ENCODE results near the gene CASD1. TPM values are rescaled to one million over a fixed set of nuclear protein-coding genes. Genes with fewer than 3 reads are reported as not detected.

The CASD1 gene
- total RNA-seq, 1 experiment from 2014 or later = 9.2 TPM

- Mint-ChIP-seq H3K27me3 (ENCODE audit: unreplicated experiment) (no peaks in the 10 kb centered on the region), H3K9me3 (ENCODE audit: low read depth, unreplicated experiment) (no peaks in the 10 kb centered on the region), H3K27ac (ENCODE audit: unreplicated experiment) (no peak overlapping the region), H3K4me1 (ENCODE audit: low read depth, unreplicated experiment) (peaks cover 25% of the 10 kb centered on the region), H3K36me3 (ENCODE audit: insufficient read depth, unreplicated experiment) (no peaks in the 10 kb centered on the region), H3K4me3 (ENCODE audit: low read depth, unreplicated experiment) (no peak overlapping the region)
- TF ChIP-seq CTCF (IDR thresholded peaks at IDR 0.05; ENCODE audit: unreplicated experiment) = no peak
- intact Hi-C loops (cut with micrococcal nuclease; ENCODE audit: unreplicated experiment) = no loop called here
- CTCF ChIA-PET = interaction anchor here (0.6 kb wide), 1 partner anchor 70 kb away, joined by 3 read pairs; no protein-coding TSS in a partner anchor
- BruUV-seq (replicated peaks) = no TSS peak
- DNase-seq = no peak
Measured at GRCh38 chr7:94588075-94588474, 78.5 kb downstream of the CASD1 start.

GRCh38 chr7:94590526-94591162 lies 81.0 kb downstream of the CASD1 start:
- CTCF ChIA-PET = no interaction called here
- BruUV-seq (replicated peaks) = no TSS peak

GRCh38 chr7:94591176-94591575 lies 81.6 kb downstream of the CASD1 start:
- H3K4me3 Mint-ChIP-seq (ENCODE audit: low read depth, unreplicated experiment) = no peak overlapping the region
- H3K36me3 Mint-ChIP-seq (ENCODE audit: insufficient read depth, unreplicated experiment) = no peaks in the 10 kb centered on the region
- no peaks in the 10 kb centered on the region for H3K9me3 Mint-ChIP-seq (ENCODE audit: low read depth, unreplicated experiment)
- CTCF ChIA-PET = no interaction called here
- TF ChIP-seq CTCF (IDR thresholded peaks at IDR 0.05; ENCODE audit: unreplicated experiment) = no peak
- peaks cover 13% of the 10 kb centered on the region for H3K4me1 Mint-ChIP-seq (ENCODE audit: low read depth, unreplicated experiment)
- BruUV-seq (replicated peaks) = no TSS peak
- H3K27me3 Mint-ChIP-seq (ENCODE audit: unreplicated experiment) = no peaks in the 10 kb centered on the region
- peak overlapping the region; percentile 66 for H3K27ac Mint-ChIP-seq (ENCODE audit: unreplicated experiment)
- intact Hi-C loops (cut with micrococcal nuclease; ENCODE audit: unreplicated experiment) = no loop called here
- no peak for DNase-seq

More at GRCh38 chr7:94590526-94591162, 81.0 kb downstream of the CASD1 start:
- no peak for TF ChIP-seq CTCF (IDR thresholded peaks at IDR 0.05; ENCODE audit: unreplicated experiment)
- intact Hi-C loops (cut with micrococcal nuclease; ENCODE audit: unreplicated experiment) = no loop called here
- Mint-ChIP-seq H3K27ac (ENCODE audit: unreplicated experiment) (peak overlapping the region; percentile 66), H3K4me1 (ENCODE audit: low read depth, unreplicated experiment) (peaks cover 13% of the 10 kb centered on the region), H3K27me3 (ENCODE audit: unreplicated experiment) (no peaks in the 10 kb centered on the region), H3K9me3 (ENCODE audit: low read depth, unreplicated experiment) (no peaks in the 10 kb centered on the region), H3K4me3 (ENCODE audit: low read depth, unreplicated experiment) (no peak overlapping the region), H3K36me3 (ENCODE audit: insufficient read depth, unreplicated experiment) (no peaks in the 10 kb centered on the region)
- no peak for DNase-seq

GRCh38 chr7:94594882-94595281 lies 85.3 kb downstream of the CASD1 start:
- H3K9me3 Mint-ChIP-seq (ENCODE audit: low read depth, unreplicated experiment) = no peaks in the 10 kb centered on the region
- no TSS peak for BruUV-seq (replicated peaks)
- H3K4me3 Mint-ChIP-seq (ENCODE audit: low read depth, unreplicated experiment) = no peak overlapping the region
- no peak for DNase-seq
- CTCF ChIA-PET = no interaction called here
- H3K27ac Mint-ChIP-seq (ENCODE audit: unreplicated experiment) = no peak overlapping the region
- intact Hi-C loops (cut with micrococcal nuclease; ENCODE audit: unreplicated experiment) = no loop called here
- peaks cover 13% of the 10 kb centered on the region for H3K4me1 Mint-ChIP-seq (ENCODE audit: low read depth, unreplicated experiment)
- H3K27me3 Mint-ChIP-seq (ENCODE audit: unreplicated experiment) = no peaks in the 10 kb centered on the region
- TF ChIP-seq CTCF (IDR thresholded peaks at IDR 0.05; ENCODE audit: unreplicated experiment) = no peak
- H3K36me3 Mint-ChIP-seq (ENCODE audit: insufficient read depth, unreplicated experiment) = no peaks in the 10 kb centered on the region
